ENCODE data around the gene TMEM250.

DNA sequence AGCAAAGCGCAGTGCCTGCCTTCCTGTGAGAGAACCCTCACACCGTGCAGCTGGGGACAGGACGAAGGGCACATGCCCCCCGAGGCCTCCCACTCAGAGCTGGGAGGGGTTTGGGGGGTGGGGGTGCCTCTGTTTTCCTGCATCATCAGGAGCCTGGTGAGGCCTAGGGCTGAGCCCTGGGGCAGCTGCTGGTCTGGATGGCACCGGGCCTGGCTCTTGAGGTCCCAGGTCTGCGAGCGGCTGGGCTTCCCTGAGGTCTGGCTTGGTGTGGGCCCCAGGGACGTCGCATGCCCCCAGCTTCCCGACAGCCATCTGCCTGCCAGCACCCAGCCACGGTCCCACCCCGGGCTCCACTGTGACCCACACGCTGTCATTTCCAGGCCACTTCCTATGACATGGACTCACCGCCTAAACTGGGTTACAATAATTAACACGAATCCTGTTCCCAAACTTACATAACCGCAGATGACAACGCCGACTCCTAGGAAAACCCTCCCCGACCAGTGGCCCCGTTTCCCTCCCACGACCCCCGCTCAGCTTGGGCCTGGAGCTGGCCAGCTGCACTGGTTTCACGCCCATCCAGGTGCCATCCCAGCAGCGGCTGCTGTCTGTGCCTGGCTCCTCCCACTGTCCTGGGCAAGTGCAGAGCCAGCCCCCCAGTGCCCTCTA lies 32.3 kb downstream of the TMEM250 start:
- TF ChIP-seq, protein P1, sequence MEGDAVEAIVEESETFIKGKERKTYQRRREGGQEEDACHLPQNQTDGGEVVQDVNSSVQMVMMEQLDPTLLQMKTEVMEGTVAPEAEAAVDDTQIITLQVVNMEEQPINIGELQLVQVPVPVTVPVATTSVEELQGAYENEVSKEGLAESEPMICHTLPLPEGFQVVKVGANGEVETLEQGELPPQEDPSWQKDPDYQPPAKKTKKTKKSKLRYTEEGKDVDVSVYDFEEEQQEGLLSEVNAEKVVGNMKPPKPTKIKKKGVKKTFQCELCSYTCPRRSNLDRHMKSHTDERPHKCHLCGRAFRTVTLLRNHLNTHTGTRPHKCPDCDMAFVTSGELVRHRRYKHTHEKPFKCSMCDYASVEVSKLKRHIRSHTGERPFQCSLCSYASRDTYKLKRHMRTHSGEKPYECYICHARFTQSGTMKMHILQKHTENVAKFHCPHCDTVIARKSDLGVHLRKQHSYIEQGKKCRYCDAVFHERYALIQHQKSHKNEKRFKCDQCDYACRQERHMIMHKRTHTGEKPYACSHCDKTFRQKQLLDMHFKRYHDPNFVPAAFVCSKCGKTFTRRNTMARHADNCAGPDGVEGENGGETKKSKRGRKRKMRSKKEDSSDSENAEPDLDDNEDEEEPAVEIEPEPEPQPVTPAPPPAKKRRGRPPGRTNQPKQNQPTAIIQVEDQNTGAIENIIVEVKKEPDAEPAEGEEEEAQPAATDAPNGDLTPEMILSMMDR (optimal IDR thresholded peaks at IDR 0.05 in 1 of 3, IDR thresholded peaks at IDR 0.05 in 1 of 3, conservative IDR thresholded peaks at IDR 0.05 in 1 of 3; ENCODE audit: extremely low read depth in 1 of 3, insufficient read depth in 2 of 3, low read length in 3 of 3), result no peak
- TF ChIP-seq EZH2 (IDR thresholded peaks at IDR 0.05; ENCODE audit: low read length), result no peak

Data from keratinocyte (primary cell).